DMS79 treated with DMSO at 0.1 percent for 48 hours (cell line): Measurements from ENCODE around the gene ADPRHL1.

ENCODE experiments used
- DNase-seq: peaks from one replicate; lab custom pipeline; 2025; lab: John Stamatoyannopoulos, UW

The ADPRHL1 gene

GRCh38 chr13:113452942-113453901 lies at the start of gene ADPRHL1:
TSS of gene ADPRHL1 (minus strand) at chr13:113453488. CDS start at chr13:113453437, 51 bp downstream.
- peak; percentile 81 for DNase-seq

- DNase-seq = no peak
These were observed 49.4 kb upstream of the ADPRHL1 start for GRCh38 chr13:113502686-113503085.

DNA sequence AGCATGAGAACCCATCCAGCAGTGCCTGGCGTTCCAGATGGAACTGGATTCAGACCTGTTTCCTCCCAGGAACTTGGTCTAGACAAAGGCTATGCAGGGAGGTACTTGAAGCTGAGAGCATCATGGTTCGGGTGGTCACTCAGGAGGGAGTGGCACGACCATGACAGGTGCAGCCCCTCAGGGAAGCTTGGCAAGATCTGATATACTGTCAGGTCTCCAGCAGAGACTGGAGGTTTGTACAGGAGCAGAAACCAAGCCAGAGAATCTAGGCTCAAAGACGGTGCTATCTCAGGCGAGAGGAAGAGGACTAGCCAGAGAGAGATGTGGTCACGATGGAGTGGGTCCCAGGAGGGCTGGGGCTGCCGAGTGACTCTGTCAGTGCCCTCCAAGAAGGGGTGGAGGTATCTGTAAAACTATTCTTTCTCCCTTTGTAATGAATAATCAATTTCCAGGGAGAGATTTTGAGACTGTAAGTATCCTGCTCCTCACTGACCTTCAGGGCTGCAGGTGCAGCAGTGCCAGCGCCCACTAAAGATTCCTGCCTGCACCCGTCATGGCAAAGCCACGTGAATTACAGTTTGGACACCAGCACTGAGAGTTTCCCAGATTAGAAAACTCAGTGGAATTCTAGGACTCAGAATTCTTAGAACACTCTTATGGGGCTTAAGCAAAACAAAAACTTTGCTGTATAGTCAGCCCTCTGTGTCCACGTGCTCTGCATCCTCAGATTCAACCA lies 47.4 kb upstream of the ADPRHL1 start:
- no peak for DNase-seq

- no peak for DNase-seq
These were observed 46.6 kb upstream of the ADPRHL1 start for GRCh38 chr13:113499936-113500335.

DNA sequence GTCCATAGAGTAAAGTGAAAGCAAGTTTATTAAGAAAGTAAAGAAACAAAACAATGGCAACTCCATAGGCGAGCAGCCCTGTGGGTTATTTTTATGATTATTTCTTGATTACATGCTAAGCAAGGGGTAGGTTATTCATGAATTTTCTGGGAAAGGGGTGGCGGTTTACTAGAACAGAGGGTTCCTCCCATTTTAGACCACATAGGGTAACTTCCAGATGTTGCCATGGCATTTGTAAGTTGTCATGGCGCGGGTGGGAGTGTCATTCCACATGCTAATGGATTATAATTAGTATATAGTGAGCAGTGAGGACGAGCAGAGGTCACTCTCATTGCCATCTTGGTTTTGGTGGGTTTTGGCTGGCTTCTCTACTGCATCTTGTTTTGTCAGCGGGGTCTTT lies 45.6 kb upstream of the ADPRHL1 start:
- DNase-seq = no peak

DNA sequence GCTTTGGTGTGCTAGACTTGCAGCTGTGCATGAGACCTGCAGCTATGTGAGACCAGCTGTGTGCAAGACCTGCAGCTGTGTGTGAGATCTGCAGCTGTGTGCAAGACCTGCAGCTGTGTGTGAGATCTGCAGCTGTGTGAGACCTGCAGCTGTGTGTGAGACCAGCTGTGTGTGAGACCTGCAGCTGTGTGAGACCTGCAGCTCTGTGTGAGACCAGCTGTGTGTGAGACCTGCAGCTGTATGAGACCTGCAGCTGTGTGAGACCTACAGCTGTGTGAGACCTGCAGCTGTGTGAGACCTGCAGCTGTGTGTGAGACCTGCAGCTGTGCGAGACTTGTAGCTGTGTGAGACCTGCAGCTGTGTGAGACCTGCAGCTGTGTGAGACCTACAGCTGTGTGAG lies 43.9 kb upstream of the ADPRHL1 start:
- no peak for DNase-seq

GRCh38 chr13:113495494-113496210 lies 42.4 kb upstream of the ADPRHL1 start:
- no peak for DNase-seq

DNA sequence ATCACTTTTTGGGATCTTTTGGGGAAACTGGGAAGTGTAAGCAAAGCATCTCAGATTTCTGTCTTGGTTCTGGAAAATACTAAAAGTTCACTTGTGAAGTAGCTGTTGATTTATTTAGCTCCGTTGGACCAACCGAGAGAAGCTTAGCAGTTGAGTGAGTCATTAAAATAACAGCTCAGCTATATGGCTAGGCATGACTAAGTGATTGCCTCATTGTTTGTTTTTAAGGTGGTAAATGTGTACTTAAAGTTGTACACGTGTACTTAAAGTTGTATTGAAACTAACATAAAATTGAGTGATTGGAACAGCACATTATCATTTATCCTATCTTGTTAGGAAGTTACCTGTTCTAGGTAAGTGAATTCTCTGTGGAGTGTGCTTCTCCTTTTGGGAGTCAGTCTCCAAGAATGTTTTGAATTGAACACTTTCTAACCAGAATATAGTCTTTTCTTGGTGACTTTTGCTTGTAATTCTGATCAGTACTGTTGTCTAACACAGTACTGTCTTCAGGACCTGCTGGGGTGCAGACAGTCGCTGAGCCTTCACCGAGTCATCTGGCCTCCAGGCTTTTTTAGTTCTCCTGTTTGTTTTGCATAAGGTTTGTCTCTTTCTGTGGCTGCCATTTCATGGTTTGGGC lies 40.1 kb upstream of the ADPRHL1 start:
- DNase-seq = peak; percentile 48

DNA sequence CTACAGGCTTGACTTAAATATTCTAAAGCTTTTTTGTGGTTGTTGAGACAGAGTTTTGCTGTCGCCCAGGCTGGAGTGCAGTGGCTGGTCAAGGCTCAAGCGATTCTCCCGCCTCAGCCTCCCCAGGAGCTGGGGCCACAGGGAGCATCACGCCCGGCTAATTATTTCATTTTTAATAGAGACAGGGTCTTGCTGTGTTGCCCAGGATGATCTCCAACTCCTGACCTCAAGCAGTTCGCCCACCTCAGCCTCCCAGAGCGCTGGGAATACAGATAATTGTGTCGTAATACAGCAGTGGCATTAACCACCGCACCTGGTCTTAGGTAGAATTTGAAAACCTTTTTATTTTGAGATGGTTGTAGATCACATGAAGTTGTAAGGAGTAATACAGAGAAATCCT lies 38.7 kb upstream of the ADPRHL1 start:
- no peak for DNase-seq

DNA sequence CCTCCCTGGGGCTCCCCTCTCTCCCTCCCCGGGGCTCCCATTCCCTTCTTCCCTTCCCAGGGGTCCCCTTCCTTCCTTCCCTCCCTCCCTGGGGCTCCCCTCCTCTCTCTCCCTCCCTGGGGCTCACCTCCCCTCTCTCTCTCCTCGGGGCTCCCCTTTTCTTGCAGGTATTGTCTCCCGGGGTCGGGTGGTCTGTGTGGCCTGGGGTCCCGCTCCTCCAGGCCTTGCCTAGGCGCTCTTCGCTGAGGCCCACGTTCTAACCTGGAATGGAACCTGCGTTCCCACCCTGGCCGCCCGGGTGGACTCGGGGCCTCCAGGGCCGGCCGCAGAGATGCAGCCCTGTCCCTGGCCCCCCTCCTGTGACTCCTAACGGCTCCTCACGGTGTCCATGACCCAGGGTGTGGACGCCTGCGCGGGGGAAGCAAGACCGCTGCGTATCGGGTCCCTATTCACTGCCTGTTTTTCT lies 38.2 kb upstream of the ADPRHL1 start:
- no peak for DNase-seq

DNA sequence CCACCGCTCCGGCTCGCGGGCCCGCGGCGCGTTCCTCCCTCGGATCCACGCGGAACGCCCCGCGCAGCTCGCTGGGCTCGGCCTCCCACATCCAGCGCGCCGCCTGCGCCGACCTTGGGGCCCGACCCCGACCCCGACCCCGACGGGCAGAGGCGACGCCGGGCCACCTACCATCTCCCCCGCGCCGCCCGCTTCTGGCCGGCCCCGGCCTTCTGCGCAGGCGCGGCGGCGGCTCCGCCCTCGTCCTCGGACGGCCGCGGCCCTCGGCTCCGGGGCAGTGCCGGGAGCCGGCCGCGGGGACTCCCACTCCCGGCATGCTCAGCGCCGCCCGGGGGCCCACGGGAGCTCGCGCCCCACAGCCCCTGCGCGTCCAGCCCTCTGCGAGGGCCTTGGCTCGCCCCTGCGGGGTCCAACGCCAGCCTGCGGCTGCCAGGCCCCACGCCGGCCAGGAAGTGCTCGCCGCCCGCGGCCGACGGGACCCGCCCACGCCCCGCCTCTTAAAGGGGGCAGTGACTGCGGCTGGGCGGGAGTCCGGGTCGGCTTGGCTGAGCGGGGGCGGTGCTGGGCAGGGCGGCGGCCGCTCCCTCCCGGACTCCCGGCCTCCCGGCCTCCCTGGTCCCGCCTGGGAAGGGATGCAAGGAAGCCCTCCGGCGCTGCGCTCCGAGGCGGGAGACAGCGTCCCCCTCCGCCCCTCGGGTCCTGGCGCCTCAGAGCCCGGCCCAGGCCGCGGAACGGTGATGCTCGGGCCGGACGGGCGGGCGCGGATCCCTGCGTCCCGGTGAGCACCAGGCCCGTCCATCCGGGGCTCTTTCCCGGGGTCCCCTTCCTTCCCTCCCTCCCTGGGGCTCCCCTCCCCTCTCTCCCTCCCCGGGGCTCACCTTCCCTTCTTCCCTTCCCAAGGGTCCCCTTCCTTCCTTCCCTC lies 37.5 kb upstream of the ADPRHL1 start, which contains the start of gene DCUN1D2:
Gene DCUN1D2, minus strand, starts transcription at position 216 of the 922 bp plus-strand sequence. Its CDS starts 42 bp downstream, at position 174.
- DNase-seq = peak; percentile 97

- DNase-seq = peak; percentile 80
These were observed 36.5 kb upstream of the ADPRHL1 start for GRCh38 chr13:113489549-113490495.

DNA sequence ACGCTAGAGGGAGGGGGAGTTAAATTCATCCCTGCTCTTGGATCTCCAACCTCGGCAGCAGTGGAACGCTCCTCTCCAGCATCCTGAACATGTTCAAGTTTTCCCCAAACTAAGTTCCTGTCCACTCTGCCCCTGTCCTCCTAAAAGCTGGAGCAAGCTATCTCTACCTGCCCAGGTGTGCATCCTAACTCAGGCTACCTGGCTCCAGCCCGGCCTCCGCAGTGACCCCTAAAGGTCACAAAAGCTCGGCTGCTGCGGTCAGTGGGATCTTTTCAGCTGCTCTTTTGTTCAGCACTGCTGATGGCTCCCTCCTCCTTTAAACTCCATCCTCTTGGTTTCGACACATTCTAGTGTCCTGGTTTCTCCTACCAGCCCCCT lies 35.9 kb upstream of the ADPRHL1 start:
- peak; percentile 80 for DNase-seq

DNA sequence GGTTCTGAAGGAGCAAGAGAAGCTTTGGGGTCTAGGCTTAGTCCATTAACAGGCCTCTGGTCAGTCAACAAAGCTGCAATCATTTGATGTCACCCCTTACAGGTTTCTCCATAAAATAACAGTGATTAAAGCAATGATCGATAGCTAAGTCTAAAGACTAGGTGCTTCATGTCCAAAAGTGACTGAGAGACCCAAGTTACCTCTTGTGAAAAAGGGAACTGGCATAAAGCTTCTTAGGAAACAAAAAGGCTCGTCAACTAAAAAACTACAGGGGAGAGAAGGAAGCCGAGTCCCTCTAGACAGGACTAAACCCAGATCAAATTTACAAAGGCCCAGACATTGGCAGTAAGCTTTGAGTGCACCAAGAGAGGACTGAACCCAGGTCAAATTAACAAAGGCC lies 35.0 kb upstream of the ADPRHL1 start:
- no peak for DNase-seq

- no peak for DNase-seq
These were observed 33.4 kb upstream of the ADPRHL1 start for GRCh38 chr13:113486698-113487097.

DNA sequence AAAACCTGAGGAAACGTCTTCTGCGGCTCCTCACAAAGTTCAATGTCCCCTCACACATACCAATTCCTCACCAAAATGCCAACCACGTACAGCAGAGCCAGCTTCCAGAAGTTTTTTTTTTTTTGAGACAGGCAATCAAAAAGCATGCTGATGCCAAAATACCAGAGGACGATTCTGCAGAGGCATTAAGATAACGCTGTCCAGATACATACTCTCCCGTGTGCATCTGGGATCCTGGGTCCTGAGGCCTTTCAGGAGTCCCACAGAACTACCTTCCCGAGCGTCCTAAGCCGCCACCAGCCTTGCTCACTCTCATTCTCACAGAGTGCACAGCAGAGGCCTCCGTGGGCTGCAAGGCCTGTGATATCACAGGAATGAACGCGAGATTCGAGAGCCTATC lies 32.3 kb upstream of the ADPRHL1 start:
- no peak for DNase-seq

DNA sequence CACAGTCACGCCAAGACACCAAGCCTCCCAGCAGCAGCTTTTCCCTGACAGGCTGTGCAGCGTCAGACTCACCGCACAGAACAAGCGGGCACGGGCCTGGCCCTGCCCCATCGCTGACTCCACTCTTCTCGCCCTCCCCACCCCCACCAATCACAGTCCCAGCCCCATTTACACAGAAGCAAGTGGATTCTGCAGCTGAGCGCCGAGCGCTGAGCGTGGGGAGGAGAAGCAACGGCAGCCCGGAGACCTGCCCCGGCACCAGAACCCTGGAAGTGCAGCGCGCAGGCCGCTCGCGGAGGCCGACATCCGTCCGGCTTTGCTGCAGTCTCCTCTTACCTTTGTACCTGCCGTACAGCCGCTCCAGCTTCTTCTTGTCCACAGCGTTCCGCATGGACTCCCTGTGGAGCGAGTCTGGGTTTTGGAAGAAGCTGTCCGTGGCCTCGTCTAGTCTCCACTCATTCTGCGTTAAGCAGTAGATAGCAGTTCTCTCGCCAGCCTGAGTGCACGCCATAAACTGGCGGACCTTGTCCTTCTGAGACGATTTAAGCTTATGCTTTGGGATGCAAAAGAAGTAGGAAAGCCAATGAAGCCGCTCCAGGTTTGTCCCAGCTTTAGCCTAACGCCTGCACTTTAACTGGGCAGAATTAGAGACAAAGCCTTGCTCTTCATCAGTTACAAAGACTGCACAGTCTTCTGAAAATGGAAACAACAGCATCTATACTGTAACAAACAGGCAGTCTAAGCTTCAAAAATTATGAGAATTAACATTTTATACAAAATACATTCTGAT lies 30.4 kb upstream of the ADPRHL1 start:
- no peak for DNase-seq

DNA sequence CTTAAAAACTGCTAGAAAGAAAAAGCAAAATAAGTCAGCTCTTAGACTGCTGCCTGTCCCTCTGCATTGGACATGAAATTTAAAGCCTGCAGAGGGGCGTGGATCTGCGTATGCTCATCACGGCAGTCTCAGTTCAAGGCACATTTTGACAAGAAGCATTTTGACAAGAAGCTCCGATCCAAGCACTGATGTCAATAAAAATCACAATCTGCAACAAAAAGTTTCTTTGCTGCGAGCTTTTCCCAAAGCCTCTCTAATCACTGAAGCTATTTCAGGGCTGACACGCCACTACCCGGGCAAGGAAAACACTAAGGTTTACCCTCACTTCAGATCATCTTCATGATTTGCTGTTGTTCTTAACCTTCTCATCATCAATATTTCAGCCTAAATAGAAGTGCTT lies 29.8 kb upstream of the ADPRHL1 start:
- no peak for DNase-seq

DNA sequence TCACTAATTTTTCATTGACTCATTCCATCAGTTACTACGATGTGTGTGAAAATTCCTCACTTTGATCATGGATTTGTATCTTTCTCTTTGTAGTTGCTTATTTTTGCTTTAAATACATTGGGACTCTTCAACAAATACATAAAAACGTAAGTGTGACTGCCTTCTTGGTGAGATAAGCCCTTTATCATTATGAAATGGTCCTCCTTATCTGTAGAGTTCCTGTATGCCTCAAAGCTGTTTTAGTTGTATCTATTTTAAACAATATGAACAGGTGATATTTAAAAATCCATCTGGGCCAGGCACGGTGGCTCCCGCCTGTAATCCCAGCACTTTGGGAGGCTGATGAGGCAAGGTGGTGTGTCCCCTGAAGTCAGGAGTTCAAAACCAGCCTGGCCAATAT lies 25.9 kb upstream of the ADPRHL1 start:
- no peak for DNase-seq
